OCI-LY7 (cell line): ENCODE data around the gene WDR77.

Experiments
- EZH2phosphoT487 ChIP-seq: fragments of 200-600 bp; sonication (generic); IDR thresholded peaks from 2 replicates; pipeline ENCODE4 v1.6.1; 2018; ENCODE audit warnings: low read depth, borderline replicate concordance, mild to moderate bottlenecking, mixed run types, antibody characterized with exemption, low read length, moderate library complexity, mixed read lengths
- TF ChIP-seq, protein P1 (sequence below): fragments of 200-600 bp; sonication (generic); conservative IDR thresholded peaks from 2 replicates; pipeline ENCODE4 v1.5.1; 2014; ENCODE audit warnings: mild to moderate bottlenecking, antibody characterized with exemption, low read length, moderate library complexity, mixed read lengths

DNA sequence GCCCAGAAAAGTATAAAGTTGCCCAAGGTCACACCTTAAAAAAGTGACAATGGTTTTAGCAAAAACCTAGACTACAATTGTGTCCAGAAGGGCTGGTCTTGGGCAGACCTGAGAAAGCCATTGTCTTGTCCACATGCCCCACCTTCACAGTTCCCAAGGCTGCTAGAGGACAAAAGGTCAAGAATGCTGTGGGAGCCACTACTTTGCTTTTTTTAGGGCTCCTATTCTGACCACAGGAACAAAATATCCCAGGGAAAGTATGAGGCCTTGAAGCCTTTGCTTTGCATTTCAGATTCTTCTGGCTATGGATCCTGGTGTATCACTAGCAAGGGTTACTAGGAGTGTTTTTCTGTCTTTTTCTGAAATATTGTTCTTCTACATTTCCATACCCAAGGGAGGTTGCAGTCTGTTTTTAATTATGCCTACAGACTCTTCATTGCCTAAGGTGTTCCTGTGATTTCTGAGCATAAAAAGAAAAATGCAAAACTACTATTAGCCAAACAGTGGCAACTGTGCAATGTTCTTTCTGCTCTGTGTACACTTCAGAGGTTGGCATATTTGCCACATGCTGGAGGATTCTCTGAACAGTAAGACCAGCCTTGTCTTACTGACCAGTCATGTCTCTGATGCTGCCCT, 35.5 kb upstream of the WDR77 start:
- TF ChIP-seq, protein P1, sequence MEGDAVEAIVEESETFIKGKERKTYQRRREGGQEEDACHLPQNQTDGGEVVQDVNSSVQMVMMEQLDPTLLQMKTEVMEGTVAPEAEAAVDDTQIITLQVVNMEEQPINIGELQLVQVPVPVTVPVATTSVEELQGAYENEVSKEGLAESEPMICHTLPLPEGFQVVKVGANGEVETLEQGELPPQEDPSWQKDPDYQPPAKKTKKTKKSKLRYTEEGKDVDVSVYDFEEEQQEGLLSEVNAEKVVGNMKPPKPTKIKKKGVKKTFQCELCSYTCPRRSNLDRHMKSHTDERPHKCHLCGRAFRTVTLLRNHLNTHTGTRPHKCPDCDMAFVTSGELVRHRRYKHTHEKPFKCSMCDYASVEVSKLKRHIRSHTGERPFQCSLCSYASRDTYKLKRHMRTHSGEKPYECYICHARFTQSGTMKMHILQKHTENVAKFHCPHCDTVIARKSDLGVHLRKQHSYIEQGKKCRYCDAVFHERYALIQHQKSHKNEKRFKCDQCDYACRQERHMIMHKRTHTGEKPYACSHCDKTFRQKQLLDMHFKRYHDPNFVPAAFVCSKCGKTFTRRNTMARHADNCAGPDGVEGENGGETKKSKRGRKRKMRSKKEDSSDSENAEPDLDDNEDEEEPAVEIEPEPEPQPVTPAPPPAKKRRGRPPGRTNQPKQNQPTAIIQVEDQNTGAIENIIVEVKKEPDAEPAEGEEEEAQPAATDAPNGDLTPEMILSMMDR, result no peak
- no peak for TF ChIP-seq EZH2phosphoT487
